HS-27A (cell line): ENCODE results near the gene CD244.

Experiments
- DNase-seq: peaks from one replicate; pipeline ENCODE4 v3.0.0-alpha.2; 2012; ENCODE audit warnings: low read depth, missing footprints

CD244 gene

GRCh38 chr1:160846281-160846680 is 16.4 kb downstream of the CD244 start:
- no peak for DNase-seq

DNA sequence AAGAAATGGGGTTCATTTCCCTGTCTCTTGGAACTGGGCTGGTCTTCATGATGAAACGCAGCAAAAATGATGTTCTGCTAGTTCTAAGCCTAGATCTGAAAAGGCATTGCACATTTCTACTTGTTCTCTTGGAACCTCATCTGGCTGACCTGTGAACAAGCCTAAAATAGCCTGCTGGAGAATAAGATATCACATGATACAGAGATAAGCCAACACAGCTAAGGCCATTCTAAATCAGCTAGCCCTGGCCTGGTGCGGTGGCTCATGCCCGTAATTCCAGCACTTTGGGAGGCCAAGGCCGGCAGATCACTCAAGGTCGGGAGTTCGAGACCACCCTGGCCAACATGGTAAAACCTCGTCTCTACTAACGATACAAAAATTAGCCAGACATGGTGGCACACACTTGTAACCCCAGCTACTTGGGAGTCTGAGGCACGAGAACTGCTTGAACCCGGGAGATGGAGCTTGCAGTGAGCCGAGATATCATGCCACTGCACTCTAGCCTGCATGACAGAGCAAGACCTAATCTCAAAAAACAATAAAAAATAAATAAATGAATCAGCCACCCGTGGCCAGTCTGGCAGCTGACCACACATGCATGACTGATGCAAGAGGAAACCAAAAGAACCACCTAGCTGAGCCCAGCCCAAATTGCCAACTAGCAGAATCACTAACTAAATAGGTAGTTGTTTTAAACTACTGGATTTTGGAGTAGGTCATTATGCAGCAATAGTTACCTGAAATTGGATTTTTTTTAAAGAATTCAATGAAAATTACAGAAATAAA is 18.0 kb downstream of the CD244 start:
- DNase-seq, result no peak

DNA sequence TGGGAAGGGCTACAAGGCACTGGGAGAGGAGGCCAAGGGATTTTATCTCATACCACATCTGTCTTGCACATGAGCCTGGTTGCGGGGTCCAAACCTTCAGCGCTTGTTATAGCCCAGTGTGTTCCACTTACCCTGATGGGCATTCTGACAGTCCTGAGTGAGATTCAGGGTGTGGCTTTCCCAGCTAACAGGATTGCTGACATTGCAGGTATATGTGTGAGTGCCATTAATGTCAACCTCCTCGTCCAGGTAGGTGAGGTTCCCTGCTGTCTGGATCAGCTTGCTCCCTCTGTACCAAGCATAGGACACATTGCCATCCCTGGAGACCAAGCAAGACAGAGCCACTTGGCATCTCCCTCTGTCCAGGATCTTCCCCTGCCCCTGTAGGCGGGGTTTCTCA is 21.6 kb downstream of the CD244 start:
- no peak for DNase-seq

- no peak for DNase-seq
Observed at GRCh38 chr1:160839746-160840145, 22.9 kb downstream of the CD244 start.

GRCh38 chr1:160838888-160839287 is 23.8 kb downstream of the CD244 start:
- DNase-seq, result no peak

DNA sequence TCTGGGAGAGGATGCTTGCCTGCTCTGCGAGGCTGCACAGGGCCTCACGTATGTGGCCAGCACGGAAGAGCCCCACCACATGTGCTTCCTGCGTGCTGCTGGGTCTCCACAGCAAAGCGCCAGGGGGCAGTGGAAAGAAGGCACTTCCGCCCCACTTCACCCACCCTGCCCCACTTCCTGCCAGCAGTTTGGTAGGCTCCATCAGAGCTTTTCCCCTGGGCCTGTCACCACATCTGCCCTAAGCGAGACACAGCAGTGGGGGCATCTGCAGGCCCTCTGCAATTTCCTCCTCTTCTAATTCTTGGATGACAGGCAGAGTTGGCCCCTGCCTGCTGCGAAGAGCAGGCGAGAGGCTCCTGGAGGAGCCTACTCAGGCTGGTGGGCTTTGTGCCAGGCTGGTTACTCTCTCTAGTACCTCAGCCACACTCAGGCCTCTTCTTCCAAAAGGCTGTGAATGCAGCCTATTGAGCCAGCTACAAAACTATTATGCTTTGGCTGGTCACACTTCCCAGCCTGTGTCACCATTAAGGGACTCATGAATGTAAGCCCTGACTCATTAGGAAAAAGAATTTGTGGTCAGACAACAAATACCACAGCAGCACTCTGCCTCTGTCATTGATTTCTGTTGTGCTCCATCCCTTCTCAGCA is 25.0 kb downstream of the CD244 start:
- no peak for DNase-seq

DNA sequence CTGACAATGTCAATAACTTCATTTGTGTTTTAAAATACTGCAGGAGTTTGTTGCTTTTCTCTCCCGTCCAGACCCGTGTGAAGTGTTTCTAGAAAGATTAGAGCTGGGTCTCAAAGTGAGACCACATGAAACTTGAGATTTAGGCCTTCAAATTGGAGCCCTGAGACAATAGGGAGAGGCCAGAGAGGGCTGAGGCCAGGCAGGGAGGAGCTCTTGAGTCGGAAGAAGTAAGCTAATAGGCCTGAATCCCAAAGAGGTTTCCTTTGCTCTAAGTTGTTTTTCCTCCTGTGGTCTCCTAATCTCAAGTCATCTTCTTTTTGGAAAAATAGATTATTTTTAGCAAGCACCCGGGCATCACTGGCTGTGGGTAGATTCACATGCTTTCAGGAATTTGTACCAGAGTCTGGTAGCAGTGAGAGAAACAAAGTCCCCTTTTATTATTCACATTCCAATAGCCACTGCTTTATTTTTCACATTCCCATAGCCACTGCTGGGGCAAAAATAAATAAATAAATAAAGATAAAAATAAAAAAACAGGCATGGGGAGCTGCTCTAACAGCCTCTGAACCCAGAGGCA is 25.6 kb downstream of the CD244 start:
- DNase-seq, result no peak

GRCh38 chr1:160836561-160836960 is 26.1 kb downstream of the CD244 start:
- DNase-seq, result no peak

DNA sequence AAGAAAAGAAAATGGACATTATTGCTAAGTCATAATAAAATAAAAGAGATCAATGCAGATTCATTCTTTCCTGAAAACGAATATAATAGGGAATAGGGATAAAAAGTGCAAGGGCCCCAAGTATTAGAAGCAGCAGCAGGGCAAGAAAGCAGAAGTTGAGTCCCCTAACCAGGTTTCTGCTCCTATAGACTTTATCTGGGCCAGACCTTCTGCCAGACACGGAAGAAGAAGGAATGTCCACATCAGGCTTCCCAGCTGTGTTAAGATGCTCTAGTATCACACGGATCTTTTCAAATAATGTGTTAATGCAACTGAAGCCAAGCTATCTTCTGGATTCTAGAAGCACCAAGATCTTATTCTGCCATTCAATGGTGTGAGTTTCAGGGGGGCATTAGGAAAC is 26.9 kb downstream of the CD244 start:
- DNase-seq, result no peak

DNA sequence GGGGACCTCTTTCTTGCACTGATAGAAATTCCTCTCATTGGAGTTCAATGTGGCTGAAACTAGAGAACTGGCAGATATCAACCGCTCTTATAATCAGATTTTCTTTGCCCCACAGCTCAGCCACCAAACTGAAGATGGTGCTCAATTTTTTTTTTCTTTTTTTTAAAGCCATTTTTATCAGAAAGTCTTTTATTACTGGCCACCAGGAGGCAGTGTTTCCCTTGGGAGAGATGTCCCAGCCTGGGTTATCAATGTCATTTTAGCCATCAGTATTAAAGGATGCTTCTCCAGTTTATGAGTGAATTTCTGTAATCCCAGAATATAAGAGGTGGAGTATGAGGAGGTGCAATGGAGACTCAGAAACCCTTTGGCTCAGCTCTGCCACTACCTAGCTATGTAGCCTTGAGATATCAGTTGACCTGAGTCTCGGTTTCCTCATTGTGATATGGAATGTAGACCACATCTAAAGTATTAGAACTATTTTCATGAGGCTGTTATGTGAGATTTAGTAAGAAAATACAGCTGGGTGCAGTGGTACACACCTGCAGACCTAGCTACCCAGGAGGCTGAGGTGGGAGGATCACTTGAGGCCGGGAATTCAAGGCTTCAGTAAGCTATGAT is 27.6 kb downstream of the CD244 start:
- DNase-seq, result no peak

DNA sequence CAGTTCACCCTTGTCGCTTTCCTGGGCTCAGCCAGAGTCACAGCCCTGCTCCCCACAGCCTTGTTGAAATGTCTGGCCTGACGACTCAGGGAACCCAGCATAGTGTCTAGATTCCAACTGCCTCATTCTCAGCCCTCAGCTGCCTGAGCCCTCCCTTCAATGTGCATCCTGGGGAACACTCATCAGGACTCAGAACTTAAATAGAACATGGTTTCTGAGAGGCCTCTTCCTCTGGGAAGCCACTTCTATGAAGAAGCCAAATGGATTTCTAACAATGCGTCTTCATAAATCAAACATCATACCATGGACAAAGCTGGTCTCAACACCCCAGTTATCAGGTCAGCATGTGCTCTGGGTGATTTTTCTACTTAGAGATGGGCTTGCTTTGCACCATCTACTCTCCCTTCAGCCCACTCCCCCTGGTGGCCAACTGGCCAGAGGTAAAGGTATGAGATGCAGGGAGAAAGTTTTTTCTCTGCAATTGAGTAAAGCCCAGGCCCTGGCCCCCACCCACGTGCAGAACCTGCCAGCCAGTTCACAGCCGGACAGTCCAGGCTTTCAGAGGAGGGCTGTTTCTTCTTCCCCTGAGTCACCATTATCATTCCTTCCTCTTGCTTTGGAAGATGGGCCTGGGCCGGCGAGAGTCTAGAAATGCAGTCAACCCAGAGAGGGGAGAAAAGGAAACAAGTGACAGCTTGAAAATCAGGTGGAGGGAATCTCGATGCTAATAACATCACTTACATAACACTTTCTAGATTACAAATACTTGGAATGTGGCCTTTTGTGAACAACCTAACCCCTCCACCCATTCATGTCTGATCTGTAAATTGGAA is 32.1 kb downstream of the CD244 start:
- DNase-seq, result no peak

GRCh38 chr1:160829766-160830165 is 32.9 kb downstream of the CD244 start:
- no peak for DNase-seq

GRCh38 chr1:160827418-160827817 is 35.3 kb downstream of the CD244 start:
- DNase-seq, result no peak

DNA sequence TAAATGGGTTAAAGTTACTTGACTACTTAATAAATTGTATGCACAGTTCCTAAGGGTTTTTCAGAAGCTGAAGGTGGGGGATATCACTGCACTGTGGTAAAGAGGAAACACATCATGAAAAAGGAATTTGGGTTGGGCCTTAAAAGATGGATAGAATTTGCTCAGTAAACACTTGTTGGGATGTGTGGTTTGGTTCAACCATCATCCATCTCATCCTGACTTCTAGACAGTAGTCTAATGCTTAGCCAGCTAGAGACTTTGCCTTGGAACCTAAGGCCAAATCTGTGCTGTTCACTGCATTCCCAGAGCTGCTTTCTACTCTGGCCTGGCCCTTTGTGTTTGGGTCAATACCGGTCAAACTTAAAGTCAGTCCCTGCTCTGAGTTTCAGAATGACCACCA is 36.1 kb downstream of the CD244 start:
- peak; percentile 68 for DNase-seq

GRCh38 chr1:160823296-160823695 is 39.4 kb downstream of the CD244 start:
- no peak for DNase-seq

- DNase-seq, result no peak
Observed at GRCh38 chr1:160821627-160822026, 41.1 kb downstream of the CD244 start.

DNA sequence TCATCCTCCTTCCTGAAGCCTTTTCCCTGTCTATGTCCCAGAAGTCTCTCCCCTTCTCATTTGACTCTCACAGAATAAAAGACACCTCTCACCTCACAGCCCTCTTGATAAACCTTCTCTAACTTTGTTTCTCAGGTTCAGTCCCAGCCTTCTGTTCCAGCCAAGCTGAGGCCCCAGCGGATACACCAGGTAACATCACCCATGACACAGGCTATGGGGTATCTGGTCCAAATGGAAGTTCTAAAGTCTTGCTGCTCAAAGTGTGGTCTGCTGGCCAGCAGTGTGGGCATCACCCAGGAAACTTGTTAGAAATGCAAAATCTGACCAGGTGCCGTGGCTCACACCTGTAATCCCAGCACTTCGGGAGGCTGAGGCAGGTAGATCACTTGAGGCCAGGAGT is 43.5 kb downstream of the CD244 start:
- no peak for DNase-seq

- no peak for DNase-seq
Observed at GRCh38 chr1:160818207-160818937, 44.3 kb downstream of the CD244 start.

GRCh38 chr1:160814856-160815255 is 47.8 kb downstream of the CD244 start:
- DNase-seq, result no peak

DNA sequence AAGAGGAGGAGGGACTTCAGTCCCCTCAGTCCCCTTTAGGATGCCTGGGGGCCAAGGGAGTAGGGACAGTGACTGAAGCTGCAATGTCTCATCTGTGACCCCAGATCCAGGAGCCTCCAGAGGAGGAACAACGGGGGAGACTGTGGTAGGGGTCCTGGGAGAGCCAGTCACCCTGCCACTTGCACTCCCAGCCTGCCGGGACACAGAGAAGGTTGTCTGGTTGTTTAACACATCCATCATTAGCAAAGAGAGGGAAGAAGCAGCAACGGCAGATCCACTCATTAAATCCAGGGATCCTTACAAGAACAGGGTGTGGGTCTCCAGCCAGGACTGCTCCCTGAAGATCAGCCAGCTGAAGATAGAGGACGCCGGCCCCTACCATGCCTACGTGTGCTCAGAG is 48.4 kb downstream of the CD244 start:
- no peak for DNase-seq

- DNase-seq, result no peak
Observed at GRCh38 chr1:160813215-160813614, 49.5 kb downstream of the CD244 start.
